Calu3 (cell line): ENCODE measurements around the gene PCMT1. TPM values are rescaled to one million over a fixed set of nuclear protein-coding genes. Genes with fewer than 3 reads are reported as not detected.

Source experiments
- BruUV-seq: library from RNA; stranded (reverse); fragments of 400-500 nt; replicated peaks from 2 replicates; lab custom pipeline; 2021; lab: Mats Ljungman, UMichigan
- CTCF ChIA-PET: fragments of 300-600 bp; sonication (Branson Sonifier 250); formaldehyde crosslinking; loops from one replicate; lab custom pipeline; 2022; ENCODE audit warnings: antibody characterized with exemption; lab: Charles Lee
- DNase-seq: peaks from one replicate; pipeline ENCODE4 v3.0.0; 2022
- H3K27ac Mint-ChIP-seq: one replicate; pipeline ENCODE4 v1.8.0; 2022; ENCODE audit warnings: mixed read lengths; ENCODE audit not compliant: unreplicated experiment
- H3K27me3 Mint-ChIP-seq: one replicate; pipeline ENCODE4 v1.8.0; 2022; ENCODE audit warnings: mixed read lengths; ENCODE audit not compliant: unreplicated experiment
- H3K36me3 Mint-ChIP-seq: one replicate; pipeline ENCODE4 v1.8.0; 2022; ENCODE audit warnings: mild to moderate bottlenecking, moderate library complexity, mixed read lengths; ENCODE audit not compliant: insufficient read depth, unreplicated experiment
- H3K4me1 Mint-ChIP-seq: one replicate; pipeline ENCODE4 v1.8.0; 2022; ENCODE audit warnings: mild to moderate bottlenecking, low read depth, mixed read lengths; ENCODE audit not compliant: unreplicated experiment
- H3K4me3 Mint-ChIP-seq: one replicate; pipeline ENCODE4 v1.8.0; 2022; ENCODE audit warnings: mild to moderate bottlenecking, low read depth, moderate library complexity, mixed read lengths; ENCODE audit not compliant: unreplicated experiment
- H3K9me3 Mint-ChIP-seq: one replicate; pipeline ENCODE4 v1.8.0; 2022; ENCODE audit warnings: low read depth, mixed read lengths; ENCODE audit not compliant: unreplicated experiment
- CTCF ChIP-seq: fragments of 200-600 bp; IDR thresholded peaks from one replicate; pipeline ENCODE4 v1.8.0; 2022; ENCODE audit warnings: antibody characterized with exemption; ENCODE audit not compliant: unreplicated experiment
- intact Hi-C: fragments of 100-400 bp; cut with micrococcal nuclease; formaldehyde crosslinking; loops from one replicate; pipeline ENCODE4 v1.10.0; 2022; ENCODE audit not compliant: unreplicated experiment
- total RNA-seq: library from RNA; stranded (reverse); gene quantifications from 2 replicates; pipeline ENCODE4 v1.2.3, GENCODE V29; 2022

Gene PCMT1
- total RNA-seq, 1 experiment from 2014 or later = 63.4 TPM

- CTCF ChIA-PET = no interaction called here
- intact Hi-C loops = no loop called here
- H3K36me3 Mint-ChIP-seq = peaks cover 5% of the 10 kb centered on the region
Measured at GRCh38 chr6:149809798-149810197, 60.3 kb downstream of the PCMT1 start.

GRCh38 chr6:149813351-149813750 lies 63.8 kb downstream of the PCMT1 start:
- TF ChIP-seq CTCF = no peak
- DNase-seq = no peak
- H3K27me3 Mint-ChIP-seq = no peaks in the 10 kb centered on the region
- H3K9me3 Mint-ChIP-seq = no peaks in the 10 kb centered on the region
- H3K4me1 Mint-ChIP-seq = no peaks in the 10 kb centered on the region
- CTCF ChIA-PET = no interaction called here
- no TSS peak for BruUV-seq
- no peak overlapping the region for H3K27ac Mint-ChIP-seq
- H3K36me3 Mint-ChIP-seq = peaks cover 5% of the 10 kb centered on the region
- H3K4me3 Mint-ChIP-seq = no peak overlapping the region
- intact Hi-C loops = no loop called here

More at GRCh38 chr6:149809798-149810197, 60.3 kb downstream of the PCMT1 start:
- TF ChIP-seq CTCF = no peak
- Mint-ChIP-seq H3K27me3 (no peaks in the 10 kb centered on the region), H3K4me1 (no peaks in the 10 kb centered on the region), H3K27ac (no peak overlapping the region), H3K9me3 (no peaks in the 10 kb centered on the region), H3K4me3 (no peak overlapping the region)
- DNase-seq = no peak
- no TSS peak for BruUV-seq

GRCh38 chr6:149815788-149816187 lies 66.2 kb downstream of the PCMT1 start:
- Mint-ChIP-seq H3K4me1 (no peaks in the 10 kb centered on the region), H3K27me3 (no peaks in the 10 kb centered on the region), H3K27ac (no peak overlapping the region), H3K36me3 (peaks cover 5% of the 10 kb centered on the region), H3K9me3 (no peaks in the 10 kb centered on the region), H3K4me3 (no peak overlapping the region)
- no TSS peak for BruUV-seq
- intact Hi-C loops = no loop called here
- TF ChIP-seq CTCF = no peak
- no peak for DNase-seq
- CTCF ChIA-PET = interaction anchor here (1.3 kb wide), 1 partner anchor 15 kb away, joined by 3 read pairs; no protein-coding TSS in a partner anchor

- Mint-ChIP-seq H3K27ac (no peak overlapping the region), H3K36me3 (peaks cover 4% of the 10 kb centered on the region), H3K4me3 (no peak overlapping the region), H3K9me3 (no peaks in the 10 kb centered on the region), H3K4me1 (no peaks in the 10 kb centered on the region), H3K27me3 (no peaks in the 10 kb centered on the region)
- intact Hi-C loops = no loop called here
- no TSS peak for BruUV-seq
- CTCF ChIA-PET = interaction anchor here (0.6 kb wide), 2 partner anchors 20 to 254 kb away, joined by 3 to 4 read pairs; partner anchors contain the start of gene GINM1
- TF ChIP-seq CTCF = no peak
- no peak for DNase-seq
Measured at GRCh38 chr6:149820506-149820905, 71.0 kb downstream of the PCMT1 start.
